Activated CD4-positive, alpha-beta T cell treated with anti-CD3 and anti-CD28 coated beads, Interleukin-2, amount 10 ng/mL, durations not matched to agents 7 days and 5 days (primary cell): ENCODE results near the gene ABCG1. TPM values are rescaled to one million over a fixed set of nuclear protein-coding genes. Genes with fewer than 3 reads are reported as not detected.

Experiments used
- CTCF ChIA-PET: fragments of 350-600 bp; sonication (Branson Sonifier 250); formaldehyde crosslinking; loops from one replicate; lab custom pipeline; 2021; ENCODE audit warnings: antibody characterized with exemption; lab: Charles Lee
- POLR2A ChIA-PET: fragments of 350-600 bp; sonication (Branson Sonifier 250); formaldehyde crosslinking; loops from one replicate; lab custom pipeline; 2021; ENCODE audit warnings: antibody characterized with exemption; lab: Charles Lee
- DNase-seq: peaks from one replicate; pipeline ENCODE4 v3.0.0-alpha.2; 2020
- H3K27ac Mint-ChIP-seq: one replicate; pipeline ENCODE4 v1.8.0; 2021; ENCODE audit warnings: mild to moderate bottlenecking, moderate library complexity, mixed read lengths
- H3K27me3 Mint-ChIP-seq: one replicate; pipeline ENCODE4 v1.8.0; 2021; ENCODE audit warnings: mixed read lengths
- H3K36me3 Mint-ChIP-seq: one replicate; pipeline ENCODE4 v1.8.0; 2021; ENCODE audit warnings: low read depth, mixed read lengths
- H3K4me1 Mint-ChIP-seq: one replicate; pipeline ENCODE4 v1.8.0; 2021; ENCODE audit warnings: mixed read lengths
- H3K4me3 Mint-ChIP-seq: one replicate; pipeline ENCODE4 v1.8.0; 2021; ENCODE audit warnings: mild to moderate bottlenecking, moderate library complexity, mixed read lengths
- H3K9me3 Mint-ChIP-seq: one replicate; pipeline ENCODE4 v1.8.0; 2021; ENCODE audit warnings: mixed read lengths
- total RNA-seq, 2 experiments: library from RNA; stranded (reverse); gene quantifications; one replicate each; pipeline ENCODE4 v1.2.3, GENCODE V29; 2021

ABCG1 gene
- total RNA-seq, 2 experiments from 2014 or later: 10.2 to 12.3 TPM

GRCh38 chr21:42297377-42297776 lies 78.4 kb downstream of the ABCG1 start:
- POLR2A ChIA-PET: no interaction called here

DNA sequence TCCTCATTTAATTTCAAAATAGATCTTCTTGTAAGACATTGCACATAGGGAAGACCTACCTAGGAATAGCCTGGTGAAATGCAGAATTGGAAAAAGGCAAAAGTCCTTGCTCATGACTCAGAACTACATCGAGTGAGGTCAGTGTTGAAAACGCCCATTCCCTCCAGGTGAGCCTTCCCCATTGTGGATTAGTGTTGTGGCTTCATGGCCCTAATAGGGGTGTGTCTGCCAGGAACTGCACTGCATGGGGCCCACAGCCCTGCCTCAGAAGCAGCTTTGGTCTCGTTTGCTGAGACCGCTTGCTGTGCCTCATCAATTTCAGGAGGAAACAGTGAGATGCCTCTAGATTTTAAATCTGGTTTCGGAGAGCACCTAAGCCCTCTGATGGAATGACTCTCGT lies 79.3 kb downstream of the ABCG1 start:
- Mint-ChIP-seq H3K4me3 (no peak overlapping the region), H3K9me3 (no peaks in the 10 kb centered on the region), H3K27ac (no peak overlapping the region), H3K36me3 (peaks cover 4% of the 10 kb centered on the region), H3K27me3 (no peaks in the 10 kb centered on the region), H3K4me1 (peaks cover 21% of the 10 kb centered on the region)
- ChIA-PET CTCF (interaction anchor here (1.1 to 1.6 kb wide), 2 partner anchors 12 to 26 kb away, joined by 3 read pairs; no protein-coding TSS in a partner anchor), POLR2A (no interaction called here)
- no peak for DNase-seq

More at GRCh38 chr21:42297377-42297776, 78.4 kb downstream of the ABCG1 start:
- Mint-ChIP-seq H3K27ac (no peak overlapping the region), H3K27me3 (no peaks in the 10 kb centered on the region), H3K36me3 (peaks cover 4% of the 10 kb centered on the region), H3K4me3 (no peak overlapping the region), H3K4me1 (peaks cover 21% of the 10 kb centered on the region), H3K9me3 (no peaks in the 10 kb centered on the region)
- no peak for DNase-seq
- CTCF ChIA-PET: interaction anchor here (1.1 to 1.6 kb wide), 3 partner anchors 13 to 152 kb away, joined by 3 to 4 read pairs (median 4); no protein-coding TSS in a partner anchor

- Mint-ChIP-seq H3K36me3 (peaks cover 4% of the 10 kb centered on the region), H3K4me1 (peaks cover 21% of the 10 kb centered on the region), H3K27me3 (no peaks in the 10 kb centered on the region), H3K4me3 (no peak overlapping the region), H3K9me3 (no peaks in the 10 kb centered on the region), H3K27ac (no peak overlapping the region)
- ChIA-PET POLR2A (interaction anchor here (0.6 kb wide), 1 partner anchor 937 kb away, joined by 4 read pairs; the partner anchor contains the start of gene MX2), CTCF (interaction anchor here (1.1 to 1.6 kb wide), 2 partner anchors 12 to 26 kb away, joined by 3 read pairs; no protein-coding TSS in a partner anchor)
- DNase-seq: no peak
These were observed 79.7 kb downstream of the ABCG1 start for GRCh38 chr21:42298657-42299056.

DNA sequence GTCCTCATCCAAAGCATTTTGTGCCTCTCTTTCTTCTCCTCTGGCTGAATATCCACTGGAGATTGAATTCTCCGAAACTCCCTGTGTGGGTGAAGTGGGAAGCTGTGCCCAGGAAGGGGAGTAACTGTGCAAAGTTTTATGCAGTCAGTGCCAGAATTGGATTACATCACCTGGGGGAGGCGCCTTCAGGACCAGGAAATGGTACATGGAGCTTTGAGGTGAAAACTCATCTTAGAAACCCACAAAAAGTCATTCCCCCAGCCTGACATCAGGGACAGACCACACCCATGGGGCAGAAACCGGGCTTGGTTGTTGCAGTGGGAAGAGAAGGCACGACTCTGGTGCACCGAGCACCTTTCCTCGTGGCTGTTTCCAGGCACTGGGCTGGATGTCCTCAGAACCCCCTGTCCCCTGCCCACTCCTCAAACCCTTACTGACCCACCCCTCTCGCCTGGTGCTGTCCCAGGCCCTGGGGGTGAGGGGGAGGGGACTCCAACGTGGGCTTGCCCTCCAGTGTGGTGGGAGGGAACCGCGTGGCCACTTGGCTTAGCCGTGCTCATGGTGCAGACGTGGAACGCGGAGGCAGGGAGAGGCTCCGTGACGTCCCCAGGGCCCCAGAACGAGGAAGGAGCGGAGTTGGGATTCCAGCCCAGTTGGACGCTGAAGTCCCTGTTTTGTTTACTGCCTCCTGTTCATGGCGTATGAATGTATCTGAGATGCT lies 80.5 kb downstream of the ABCG1 start:
- H3K27ac Mint-ChIP-seq: peak overlapping the region; percentile 70
- no peaks in the 10 kb centered on the region for H3K27me3 Mint-ChIP-seq
- no peaks in the 10 kb centered on the region for H3K9me3 Mint-ChIP-seq
- H3K36me3 Mint-ChIP-seq: peaks cover 4% of the 10 kb centered on the region
- ChIA-PET POLR2A (interaction anchor here (0.6 kb wide), 1 partner anchor 937 kb away, joined by 4 read pairs; the partner anchor contains the start of gene MX2), CTCF (interaction anchor here (1.1 to 2.6 kb wide), 3 partner anchors 10 to 41 kb away, joined by 3 to 10 read pairs (median 3); no protein-coding TSS in a partner anchor)
- H3K4me1 Mint-ChIP-seq: peaks cover 21% of the 10 kb centered on the region
- no peak overlapping the region for H3K4me3 Mint-ChIP-seq
- DNase-seq: peak; percentile 63

GRCh38 chr21:42300045-42300583 lies 81.2 kb downstream of the ABCG1 start:
- H3K27ac Mint-ChIP-seq: peak overlapping the region; percentile 31
- H3K9me3 Mint-ChIP-seq: no peaks in the 10 kb centered on the region
- no peak overlapping the region for H3K4me3 Mint-ChIP-seq

GRCh38 chr21:42300956-42301355 lies 82.0 kb downstream of the ABCG1 start:
- H3K27me3 Mint-ChIP-seq: peaks cover 3% of the 10 kb centered on the region
- no peak overlapping the region for H3K4me3 Mint-ChIP-seq

More at GRCh38 chr21:42300045-42300583, 81.2 kb downstream of the ABCG1 start:
- H3K4me1 Mint-ChIP-seq: peaks cover 21% of the 10 kb centered on the region
- no peaks in the 10 kb centered on the region for H3K27me3 Mint-ChIP-seq
- no peak for DNase-seq
- ChIA-PET POLR2A (no interaction called here), CTCF (interaction anchor here (1.1 to 2.6 kb wide), 2 partner anchors 10 to 41 kb away, joined by 3 to 10 read pairs; no protein-coding TSS in a partner anchor)
- peaks cover 2% of the 10 kb centered on the region for H3K36me3 Mint-ChIP-seq

DNA sequence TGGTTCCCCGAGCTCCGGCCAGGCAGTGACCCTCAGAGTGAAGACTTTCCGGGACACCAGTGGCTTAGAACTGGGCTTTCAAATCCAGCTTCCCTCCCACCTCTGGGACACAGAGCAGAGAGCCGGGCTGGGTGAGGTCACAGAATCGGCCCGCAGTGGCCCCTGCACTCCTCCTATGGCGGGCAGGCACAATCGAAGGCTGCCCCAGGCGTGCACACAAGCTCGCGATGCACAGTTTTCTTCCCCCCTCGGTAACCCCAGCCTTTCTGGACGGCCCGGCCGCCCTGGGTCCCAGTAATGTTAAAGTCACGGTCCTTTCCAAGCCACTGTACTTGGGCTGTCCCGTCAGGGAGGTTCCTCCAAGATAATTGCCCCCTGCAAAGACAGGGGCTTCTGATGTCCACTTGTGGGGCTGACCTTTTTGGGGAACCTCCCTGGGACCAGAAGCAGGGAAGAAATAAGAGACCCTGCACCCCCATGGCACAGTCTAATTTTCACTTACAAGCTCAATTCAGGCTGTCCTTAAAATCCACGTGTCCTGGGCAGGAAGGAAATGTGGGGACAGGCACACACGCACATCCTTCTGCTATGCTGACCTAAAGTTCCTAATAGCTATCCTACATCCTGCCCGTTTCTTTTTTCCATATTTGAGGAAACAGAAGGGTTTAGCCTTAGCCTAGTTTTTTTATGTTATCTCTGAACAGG lies 82.6 kb downstream of the ABCG1 start:
- Mint-ChIP-seq H3K36me3 (peaks cover 2% of the 10 kb centered on the region), H3K4me1 (peaks cover 22% of the 10 kb centered on the region), H3K9me3 (no peaks in the 10 kb centered on the region), H3K4me3 (no peak overlapping the region), H3K27me3 (peaks cover 3% of the 10 kb centered on the region), H3K27ac (no peak overlapping the region)
- CTCF ChIA-PET: interaction anchor here (0.6 to 2.6 kb wide), 2 partner anchors 8 to 147 kb away, joined by 3 to 10 read pairs; no protein-coding TSS in a partner anchor
- POLR2A ChIA-PET: no interaction called here
- DNase-seq: no peak

More at GRCh38 chr21:42300956-42301355, 82.0 kb downstream of the ABCG1 start:
- H3K36me3 Mint-ChIP-seq: peaks cover 2% of the 10 kb centered on the region
- no peaks in the 10 kb centered on the region for H3K9me3 Mint-ChIP-seq
- POLR2A ChIA-PET: no interaction called here
- DNase-seq: no peak
- peaks cover 21% of the 10 kb centered on the region for H3K4me1 Mint-ChIP-seq
- H3K27ac Mint-ChIP-seq: no peak overlapping the region
- CTCF ChIA-PET: interaction anchor here (0.6 to 2.6 kb wide), 2 partner anchors 9 to 146 kb away, joined by 3 to 10 read pairs; no protein-coding TSS in a partner anchor

DNA sequence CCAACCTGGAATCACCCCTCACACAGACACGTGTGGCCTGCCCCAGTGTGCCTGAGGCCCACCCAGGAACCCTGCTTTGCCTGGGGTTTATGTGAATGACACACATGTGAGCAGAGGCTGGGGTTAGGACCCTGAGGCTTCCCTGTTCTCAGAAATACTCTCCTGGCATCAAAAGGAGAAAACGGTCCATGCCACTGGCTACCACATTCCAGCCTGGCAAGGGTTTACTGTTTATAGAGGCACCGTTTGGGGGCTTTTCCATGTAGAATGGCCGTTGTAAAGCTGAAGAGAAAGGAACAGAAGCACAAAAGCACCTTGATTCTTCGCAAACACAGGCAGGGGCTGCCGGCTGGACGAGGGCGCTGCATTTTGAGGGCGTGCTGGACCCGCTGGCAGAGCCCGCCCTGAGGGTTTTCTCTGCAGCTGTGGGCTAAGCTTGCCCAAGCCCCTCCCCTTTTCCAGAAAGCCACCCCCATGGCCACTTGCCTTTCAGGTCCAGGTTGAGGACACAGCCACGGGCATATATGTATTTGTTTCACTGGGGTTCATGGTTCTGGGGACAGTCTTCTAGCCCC lies 83.2 kb downstream of the ABCG1 start:
- ChIA-PET POLR2A (no interaction called here), CTCF (interaction anchor here (2.6 kb wide), 1 partner anchor 8 kb away, joined by 10 read pairs; no protein-coding TSS in a partner anchor)
- H3K4me3 Mint-ChIP-seq: no peak overlapping the region
- H3K36me3 Mint-ChIP-seq: peaks cover 1% of the 10 kb centered on the region
- peaks cover 8% of the 10 kb centered on the region for H3K27me3 Mint-ChIP-seq
- no peak overlapping the region for H3K27ac Mint-ChIP-seq
- peaks cover 22% of the 10 kb centered on the region for H3K4me1 Mint-ChIP-seq
- DNase-seq: no peak
- no peaks in the 10 kb centered on the region for H3K9me3 Mint-ChIP-seq

DNA sequence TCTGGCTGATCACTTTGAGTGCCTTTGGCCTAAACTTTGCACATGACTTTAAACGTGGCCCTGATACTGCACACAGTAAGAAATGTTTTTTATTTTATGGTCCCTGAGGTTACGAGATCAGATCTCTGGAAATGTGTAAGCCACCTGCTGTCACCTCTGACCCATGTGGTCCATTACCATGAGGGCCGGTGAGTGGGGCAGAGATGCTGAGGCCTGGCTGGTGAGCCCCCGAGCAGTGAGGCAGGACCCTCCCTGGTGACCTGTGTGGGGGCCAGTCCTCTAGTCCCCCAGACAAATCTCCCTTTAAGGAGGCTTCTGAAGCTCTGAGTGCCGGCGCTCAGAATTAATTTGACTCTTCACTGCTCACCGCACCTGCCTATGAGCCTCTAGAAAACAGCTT lies 83.9 kb downstream of the ABCG1 start:
- no peaks in the 10 kb centered on the region for H3K36me3 Mint-ChIP-seq
- CTCF ChIA-PET: no interaction called here
- POLR2A ChIA-PET: no interaction called here
- DNase-seq: no peak
- H3K27me3 Mint-ChIP-seq: peaks cover 12% of the 10 kb centered on the region
- no peak overlapping the region for H3K4me3 Mint-ChIP-seq
- H3K27ac Mint-ChIP-seq: no peak overlapping the region
- H3K4me1 Mint-ChIP-seq: peaks cover 22% of the 10 kb centered on the region
- H3K9me3 Mint-ChIP-seq: no peaks in the 10 kb centered on the region

GRCh38 chr21:42303443-42303842 lies 84.5 kb downstream of the ABCG1 start:
- H3K27me3 Mint-ChIP-seq: peaks cover 12% of the 10 kb centered on the region

DNA sequence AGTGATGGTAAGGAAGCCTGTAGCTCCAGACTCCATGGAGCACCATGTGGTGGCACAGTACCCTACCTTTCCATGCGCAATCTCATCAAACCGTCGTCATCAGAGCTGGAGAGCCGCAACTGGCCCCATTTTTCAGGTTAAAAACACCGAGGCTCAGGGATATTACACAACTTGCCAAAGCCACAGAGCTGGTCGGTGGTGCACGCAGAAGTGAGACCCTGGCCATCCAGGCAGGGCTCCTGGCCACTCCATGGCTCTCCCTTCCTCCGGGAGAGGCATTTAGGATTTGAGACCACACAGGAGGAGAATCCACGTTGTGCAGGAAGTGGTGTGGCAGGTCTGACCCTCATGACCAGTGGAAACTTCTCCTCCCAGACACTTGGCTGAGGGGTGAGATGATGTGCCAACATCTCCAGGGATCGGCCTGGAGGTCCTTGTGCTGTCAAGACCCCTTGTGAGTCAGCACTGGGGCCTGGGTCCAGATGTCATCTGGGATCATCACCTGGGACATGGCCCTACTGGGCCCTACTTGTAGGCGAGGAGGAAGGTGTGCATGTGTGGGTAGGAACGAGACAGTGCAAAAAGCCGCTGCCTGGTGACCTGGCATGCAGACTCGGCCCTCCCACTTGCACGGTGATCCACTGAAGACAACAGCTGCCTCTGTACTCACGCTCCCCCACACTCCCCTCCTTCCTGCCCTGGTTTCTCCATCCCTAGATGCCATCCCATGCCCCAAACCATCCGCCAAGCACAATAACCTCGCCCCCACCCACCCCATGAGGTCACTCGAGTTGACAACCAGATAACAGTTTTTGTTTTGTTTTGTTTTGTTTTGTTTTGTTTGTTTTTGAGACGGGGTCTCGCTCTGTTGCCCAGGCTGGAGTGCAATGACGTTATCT lies 85.9 kb downstream of the ABCG1 start:
- H3K36me3 Mint-ChIP-seq: no peaks in the 10 kb centered on the region
- H3K27ac Mint-ChIP-seq: no peak overlapping the region
- peaks cover 14% of the 10 kb centered on the region for H3K27me3 Mint-ChIP-seq
- H3K4me1 Mint-ChIP-seq: peaks cover 14% of the 10 kb centered on the region
- ChIA-PET CTCF (interaction anchor here (0.6 kb wide), 1 partner anchor 146 kb away, joined by 3 read pairs; no protein-coding TSS in a partner anchor), POLR2A (no interaction called here)
- no peak overlapping the region for H3K4me3 Mint-ChIP-seq
- no peaks in the 10 kb centered on the region for H3K9me3 Mint-ChIP-seq
- DNase-seq: no peak

More at GRCh38 chr21:42303443-42303842, 84.5 kb downstream of the ABCG1 start:
- Mint-ChIP-seq H3K4me3 (no peak overlapping the region), H3K27ac (no peak overlapping the region), H3K9me3 (no peaks in the 10 kb centered on the region), H3K4me1 (peaks cover 20% of the 10 kb centered on the region), H3K36me3 (no peaks in the 10 kb centered on the region)
- no peak for DNase-seq
- ChIA-PET POLR2A (no interaction called here), CTCF (no interaction called here)
